Muscle of arm (tissue), 12 donors: ENCODE measurements around the gene NFIC. TPM values are rescaled to one million over a fixed set of nuclear protein-coding genes. Genes with fewer than 3 reads are reported as not detected.
"Not testable (repeated sequence)": the region's sequence is repeated elsewhere in the genome, so short reads cannot be mapped to it uniquely, and the experiment has no call there.

Source experiments
- DNase-seq: peaks from one replicate; pipeline ENCODE4 v3.0.0-alpha.2; 2013
- polyA plus RNA-seq, 12 donors: library from polyadenylated mRNA; unstranded; fragments of 120-200 nt; gene quantifications; one replicate each; pipeline ENCODE4 v1.2.1, GENCODE V29; 2013; ENCODE audit not compliant: insufficient read length in 12 of 12

NFIC gene
- polyA plus RNA-seq, 12 donors = 30.9 to 375 (median 38.9) TPM

DNA sequence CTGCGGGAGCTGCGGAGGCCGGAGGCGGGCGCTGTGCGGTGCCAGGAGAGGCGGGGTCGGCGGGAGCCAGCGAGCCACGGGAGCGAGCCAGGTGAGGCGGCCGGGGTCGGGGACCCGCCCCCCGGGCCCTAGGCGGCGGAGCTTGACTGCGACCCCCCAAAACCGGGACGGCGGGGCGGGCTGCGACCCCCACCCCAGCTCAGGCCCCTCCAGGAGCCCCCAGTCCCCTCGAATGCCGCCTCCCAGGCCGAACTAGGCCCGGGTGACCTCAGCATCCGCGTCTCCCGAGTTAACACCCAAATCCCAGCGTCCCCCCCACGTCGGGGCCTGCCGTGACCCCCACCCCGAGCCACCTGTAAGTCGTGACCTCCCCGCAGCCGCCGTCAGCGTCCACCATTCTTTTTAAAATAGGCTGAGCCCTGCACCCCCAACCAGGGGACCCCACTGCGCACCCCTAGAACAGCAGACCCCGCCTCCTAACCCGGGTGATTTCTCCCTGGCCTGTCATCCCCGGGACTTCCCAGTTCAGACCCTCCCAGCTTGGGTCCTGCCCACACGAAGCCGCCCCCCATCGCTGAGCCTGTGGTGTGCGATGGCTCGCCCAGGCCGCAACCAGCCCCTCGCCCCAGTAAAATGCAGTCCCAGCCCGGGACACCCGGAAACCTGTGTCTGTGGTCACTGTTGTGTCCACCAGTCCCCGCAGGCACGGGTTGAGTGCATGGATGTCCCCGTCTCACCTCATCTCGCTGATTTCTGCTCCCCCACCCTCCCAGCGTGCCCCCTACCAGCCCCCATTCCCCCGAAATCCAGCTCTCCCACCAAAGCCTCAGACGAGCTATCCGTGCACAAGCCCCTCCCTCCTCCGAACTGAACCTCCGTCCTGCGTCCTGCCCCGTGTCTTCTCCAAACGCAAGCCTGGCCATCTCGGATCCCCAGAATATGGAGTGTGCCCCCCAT is 140.3 kb downstream of the NFIC start:
- DNase-seq = peak; percentile 20

GRCh38 chr19:3507371-3508120 is 141.2 kb downstream of the NFIC start:
- DNase-seq = peak; percentile 28

DNA sequence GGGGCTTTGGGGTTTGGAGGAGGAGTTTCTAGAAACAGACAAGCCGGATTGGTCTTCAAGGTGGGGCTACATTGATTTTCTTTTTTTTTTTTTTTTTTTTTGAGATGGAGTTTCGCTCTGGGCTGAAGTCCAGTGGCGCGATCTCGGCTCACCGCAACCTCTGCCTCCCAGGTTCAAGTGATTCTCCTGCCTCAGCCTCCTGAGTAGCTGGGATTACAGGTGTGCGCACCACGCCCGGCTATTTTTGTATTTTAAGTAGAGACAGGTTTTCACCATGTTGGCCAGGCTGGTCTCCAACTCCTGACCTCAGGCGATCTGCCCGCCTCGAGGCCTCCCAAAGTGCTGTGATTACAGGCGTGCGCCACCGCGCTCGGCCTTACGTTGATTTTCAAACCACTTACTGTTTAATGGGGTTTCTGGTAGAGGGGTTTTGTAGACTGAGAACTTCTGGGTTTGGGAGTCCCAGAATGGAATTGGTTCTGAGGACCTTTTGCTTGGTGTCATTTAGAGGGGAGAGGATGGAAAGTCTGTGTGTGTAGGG is 141.8 kb downstream of the NFIC start:
- DNase-seq = not testable (repeated sequence)

GRCh38 chr19:3508771-3509535 is 142.6 kb downstream of the NFIC start:
- no peak for DNase-seq

DNA sequence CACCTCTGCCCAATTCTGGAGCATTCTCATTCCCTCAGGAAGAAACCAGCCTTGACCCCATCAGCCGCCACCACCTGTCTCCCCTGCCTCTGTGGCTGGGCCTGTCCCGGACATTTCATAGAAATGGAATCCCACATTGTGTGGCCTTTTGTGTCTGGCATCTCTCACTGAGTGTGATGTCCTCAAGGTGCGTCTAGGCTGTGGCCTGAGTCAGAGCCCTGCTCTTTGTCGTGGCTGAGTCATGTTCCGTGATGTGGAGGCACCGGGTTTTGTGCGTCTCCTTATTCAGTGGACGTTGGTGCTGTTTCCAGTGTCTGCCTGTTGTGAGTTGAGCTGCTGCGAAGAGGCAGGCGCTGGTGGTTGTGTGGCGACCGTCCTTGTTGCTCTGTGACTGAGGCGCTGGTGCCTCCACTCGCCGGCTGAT is 143.2 kb downstream of the NFIC start:
- DNase-seq = no peak

GRCh38 chr19:3510727-3511126 is 144.3 kb downstream of the NFIC start:
- no peak for DNase-seq

DNA sequence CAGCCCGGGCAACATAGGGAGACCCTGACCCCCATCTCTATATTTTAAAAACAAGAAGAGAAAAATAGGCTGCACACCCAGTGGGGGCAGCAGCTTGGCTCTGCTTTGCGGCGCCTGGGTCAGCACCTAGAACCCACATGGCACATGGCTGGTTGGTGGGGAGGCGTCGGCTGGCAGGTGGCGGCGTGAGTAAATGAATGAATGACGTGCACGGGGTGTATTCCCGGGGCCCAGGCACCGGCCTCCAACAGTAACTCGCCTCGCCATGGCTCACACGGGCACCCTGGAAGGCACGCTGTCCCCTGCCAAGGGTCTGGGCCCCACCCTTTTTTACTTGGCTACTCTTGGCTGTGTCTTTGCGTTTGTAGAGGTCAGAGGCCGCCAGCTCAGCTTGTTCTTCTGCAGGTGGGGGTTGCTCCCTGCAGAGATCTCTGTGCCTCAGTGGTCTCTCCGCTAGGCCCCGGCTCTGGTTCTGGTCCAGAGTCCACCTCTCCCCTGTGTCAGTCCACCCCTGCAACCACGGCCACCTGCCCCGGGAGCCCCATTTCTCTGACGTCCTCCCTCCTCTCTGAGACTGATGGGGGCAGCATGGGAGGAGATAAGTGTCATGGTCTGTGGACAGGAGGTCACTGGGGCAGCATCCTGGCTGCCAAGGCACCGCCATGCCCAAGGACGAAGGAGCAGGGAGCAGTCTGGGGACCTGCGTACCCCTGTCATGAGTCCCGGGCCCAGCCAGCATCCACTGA is 145.3 kb downstream of the NFIC start:
- no peak for DNase-seq

DNA sequence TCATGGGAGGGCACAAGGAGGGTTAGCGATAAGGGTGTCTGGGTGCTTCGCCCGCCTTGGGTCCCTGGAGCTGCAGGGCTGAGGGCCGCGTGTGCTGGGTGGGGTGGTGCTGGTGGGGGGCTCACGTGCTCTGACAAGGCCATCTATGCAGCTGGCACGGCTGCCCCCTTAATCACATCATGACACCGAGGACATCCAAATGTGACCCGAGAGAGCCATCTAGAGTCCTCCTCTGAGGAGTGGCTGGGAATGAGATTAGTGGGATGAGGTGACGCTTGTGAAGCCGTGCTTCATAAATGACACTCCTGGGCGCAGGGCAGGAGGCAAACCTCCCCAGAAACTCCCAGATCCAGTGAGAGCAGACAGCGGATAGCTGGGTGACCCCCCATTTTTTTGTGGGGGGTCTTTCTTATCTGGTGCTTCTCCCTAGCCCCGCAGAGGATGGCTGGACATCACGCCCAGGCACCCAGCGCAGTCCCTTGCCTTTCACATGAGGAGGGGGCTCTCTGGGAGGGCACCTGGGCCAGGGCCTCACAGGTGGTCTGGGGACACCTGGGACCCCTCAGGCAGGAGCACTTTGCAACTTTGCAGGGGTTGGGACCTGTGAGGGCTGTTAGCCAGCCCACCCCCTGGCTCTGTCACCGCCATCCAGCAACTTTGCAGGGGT is 146.3 kb downstream of the NFIC start:
- no peak for DNase-seq

DNA sequence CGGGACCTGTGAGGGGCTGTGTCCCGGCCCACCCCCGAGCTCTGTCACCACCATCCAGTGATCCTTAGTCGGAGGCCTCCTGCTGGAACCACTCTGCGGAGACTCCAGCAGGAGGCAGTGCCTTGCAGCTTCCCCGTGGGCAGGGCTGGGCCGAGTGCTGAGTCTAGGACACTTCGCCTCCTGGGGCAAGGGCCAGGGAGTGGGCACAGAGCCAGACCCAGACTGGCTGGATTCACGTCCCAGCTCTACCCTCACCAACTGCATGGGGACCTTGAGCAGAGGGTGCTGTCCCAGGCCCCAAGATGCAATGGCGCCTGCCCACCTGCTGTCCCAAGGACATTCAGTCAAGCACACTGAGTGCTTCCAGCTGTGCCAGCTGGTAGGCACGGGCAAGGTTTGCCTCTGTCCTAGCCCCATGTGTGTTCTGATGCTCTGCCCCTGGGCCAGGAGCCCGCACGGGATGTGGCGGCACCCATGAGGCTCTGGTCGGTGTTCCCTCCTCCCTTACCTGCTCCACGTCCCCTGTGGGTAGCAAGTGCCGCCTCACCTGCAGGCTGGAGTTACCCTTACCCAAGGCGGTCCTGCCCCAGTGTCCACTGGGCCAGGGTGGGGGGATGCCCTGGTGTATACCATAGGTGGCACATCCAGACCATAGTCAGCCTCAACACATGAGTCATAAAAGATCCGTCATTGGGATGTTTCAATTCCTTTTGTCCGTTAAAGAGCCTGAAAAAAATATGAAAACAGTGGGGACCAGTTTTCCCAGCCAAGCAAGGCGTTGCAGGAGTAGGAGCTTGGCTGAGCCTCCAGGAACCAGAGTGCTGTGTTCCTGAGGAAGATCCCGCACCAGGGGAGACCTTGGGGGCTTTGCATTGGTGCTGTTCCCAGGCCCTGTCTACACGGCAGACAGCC is 147.1 kb downstream of the NFIC start:
- DNase-seq = no peak

DNA sequence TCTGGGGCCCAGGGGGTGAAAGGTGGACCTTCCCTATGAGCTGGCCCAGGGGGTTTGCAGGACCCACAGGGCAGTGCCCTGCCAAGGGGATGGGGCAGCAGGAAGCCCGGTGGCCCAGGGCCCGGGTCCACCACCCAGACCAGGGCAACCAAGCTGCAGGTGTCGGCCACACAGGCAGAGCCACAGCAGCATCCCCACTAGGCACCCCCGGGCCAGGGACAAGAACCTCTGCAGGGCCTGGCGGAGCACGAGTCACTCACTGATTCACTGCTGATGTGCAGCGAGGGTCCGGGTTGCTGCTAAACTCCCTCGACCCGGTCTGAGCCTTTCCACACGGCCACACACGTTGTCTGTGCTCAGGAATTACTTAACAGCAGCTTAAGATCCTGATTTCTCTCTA is 148.5 kb downstream of the NFIC start:
- no peak for DNase-seq

GRCh38 chr19:3515891-3516422 is 149.6 kb downstream of the NFIC start:
- no peak for DNase-seq

GRCh38 chr19:3516675-3517207 is 150.4 kb downstream of the NFIC start:
- no peak for DNase-seq

- DNase-seq = no peak
Observed at GRCh38 chr19:3517638-3518037, 151.3 kb downstream of the NFIC start.

GRCh38 chr19:3518255-3518654 is 151.9 kb downstream of the NFIC start:
- DNase-seq = no peak

- no peak for DNase-seq
Observed at GRCh38 chr19:3518659-3519058, 152.3 kb downstream of the NFIC start.
